Measurements from ENCODE around the gene IMMP2L. TPM values are rescaled to one million over a fixed set of nuclear protein-coding genes. Genes with fewer than 3 reads are reported as not detected.

The IMMP2L gene
- total RNA-seq, 1 experiment from 2014 or later, result 13.6 TPM

GRCh38 chr7:110889335-110889734 lies 673.0 kb downstream of the IMMP2L start (continued):
- TF ChIP-seq CREB1 (CRISPR knock-in tag; IDR thresholded peaks at IDR 0.05) (no peak), MXD4 (CRISPR knock-in tag; IDR thresholded peaks at IDR 0.05; ENCODE audit: borderline replicate concordance) (no peak), AR (CRISPR knock-in tag; IDR thresholded peaks at IDR 0.05) (no peak), TP53 (CRISPR knock-in tag; IDR thresholded peaks at IDR 0.05) (no peak), STAT6 (CRISPR knock-in tag; conservative IDR thresholded peaks at IDR 0.05; ENCODE audit: low read depth) (no peak), E2F4 (CRISPR knock-in tag; IDR thresholded peaks at IDR 0.05; ENCODE audit: borderline replicate concordance, low read depth) (no peak), CTCF (IDR thresholded peaks at IDR 0.05) (no peak), MAX (CRISPR knock-in tag; IDR thresholded peaks at IDR 0.05) (no peak), ATF1 (CRISPR knock-in tag; IDR thresholded peaks at IDR 0.05) (no peak), ARID4B (CRISPR knock-in tag; IDR thresholded peaks at IDR 0.05; ENCODE audit: borderline replicate concordance) (no peak), E2F1 (CRISPR knock-in tag; IDR thresholded peaks at IDR 0.05) (no peak)

GRCh38 chr7:110888641-110889040 lies 673.7 kb downstream of the IMMP2L start:
- CTCF ChIA-PET, result interaction anchor here (0.6 kb wide), 1 partner anchor 294 kb away, joined by 5 read pairs; no protein-coding TSS in a partner anchor
- no peaks in the 10 kb centered on the region for H3K36me3 Mint-ChIP-seq
- ATAC-seq, result no peak
- no peaks in the 10 kb centered on the region for H3K9me3 Mint-ChIP-seq
- no peak overlapping the region for H3K27ac Mint-ChIP-seq
- POLR2A ChIA-PET, result no interaction called here
- DNase-seq (ENCODE audit: low spot score), result no peak
- H3K4me3 Mint-ChIP-seq, result no peak overlapping the region
- H3K27me3 Mint-ChIP-seq (ENCODE audit: low read depth), result no peaks in the 10 kb centered on the region
- peaks cover 17% of the 10 kb centered on the region for H3K4me1 Mint-ChIP-seq
- TF ChIP-seq STAT6 (CRISPR knock-in tag; conservative IDR thresholded peaks at IDR 0.05; ENCODE audit: low read depth), result no peak
- TF ChIP-seq IRF1 (CRISPR knock-in tag; IDR thresholded peaks at IDR 0.05), result no peak

All from WTC11 (cell line).